Fibroblast of pulmonary artery (primary cell): ENCODE data around the gene CTBP2.

Experiments used
- DNase-seq: peaks from one replicate; pipeline ENCODE4 v3.0.0-alpha.2; 2010; ENCODE audit warnings: low read depth
- H3K4me3 ChIP-seq: replicated peaks from 2 replicates; pipeline ENCODE4 v1.5.1; 2011; ENCODE audit warnings: low read depth, mild to moderate bottlenecking, control low read depth, low read length, moderate library complexity
- TF ChIP-seq, protein P1 (sequence below): IDR thresholded peaks from 2 replicates; pipeline ENCODE4 v1.5.1; 2011; ENCODE audit warnings: mild to moderate bottlenecking, control low read depth, low read length, inconsistent platforms; ENCODE audit errors: missing control alignments

CTBP2 gene

DNA sequence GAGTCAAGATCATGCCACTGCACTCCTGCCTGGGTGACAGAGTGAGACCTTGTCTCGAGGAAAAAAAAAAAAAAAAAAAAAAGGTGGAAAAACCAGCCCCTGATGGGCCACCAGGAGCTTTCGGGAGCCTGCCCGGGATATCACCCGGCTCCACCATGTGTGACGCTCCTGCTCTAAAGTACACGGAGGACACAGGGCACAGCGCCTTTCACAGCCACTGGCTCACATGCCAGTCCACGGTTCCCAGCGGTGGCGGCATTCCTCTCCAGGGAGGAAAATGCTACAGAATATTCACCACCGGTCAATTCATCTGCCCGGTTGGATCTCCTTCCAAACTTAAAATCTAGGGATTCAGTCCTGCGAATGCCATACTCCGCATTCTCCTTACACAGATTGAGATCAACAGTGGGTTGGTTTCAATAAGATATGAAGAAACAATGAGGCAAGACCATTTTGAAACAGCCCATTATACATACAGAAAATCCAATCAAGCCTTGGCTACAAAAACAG, 81.2 kb downstream of the CTBP2 start:
- TF ChIP-seq, protein P1, sequence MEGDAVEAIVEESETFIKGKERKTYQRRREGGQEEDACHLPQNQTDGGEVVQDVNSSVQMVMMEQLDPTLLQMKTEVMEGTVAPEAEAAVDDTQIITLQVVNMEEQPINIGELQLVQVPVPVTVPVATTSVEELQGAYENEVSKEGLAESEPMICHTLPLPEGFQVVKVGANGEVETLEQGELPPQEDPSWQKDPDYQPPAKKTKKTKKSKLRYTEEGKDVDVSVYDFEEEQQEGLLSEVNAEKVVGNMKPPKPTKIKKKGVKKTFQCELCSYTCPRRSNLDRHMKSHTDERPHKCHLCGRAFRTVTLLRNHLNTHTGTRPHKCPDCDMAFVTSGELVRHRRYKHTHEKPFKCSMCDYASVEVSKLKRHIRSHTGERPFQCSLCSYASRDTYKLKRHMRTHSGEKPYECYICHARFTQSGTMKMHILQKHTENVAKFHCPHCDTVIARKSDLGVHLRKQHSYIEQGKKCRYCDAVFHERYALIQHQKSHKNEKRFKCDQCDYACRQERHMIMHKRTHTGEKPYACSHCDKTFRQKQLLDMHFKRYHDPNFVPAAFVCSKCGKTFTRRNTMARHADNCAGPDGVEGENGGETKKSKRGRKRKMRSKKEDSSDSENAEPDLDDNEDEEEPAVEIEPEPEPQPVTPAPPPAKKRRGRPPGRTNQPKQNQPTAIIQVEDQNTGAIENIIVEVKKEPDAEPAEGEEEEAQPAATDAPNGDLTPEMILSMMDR, result no peak
- no peak overlapping the region for H3K4me3 ChIP-seq
- no peak for DNase-seq

DNA sequence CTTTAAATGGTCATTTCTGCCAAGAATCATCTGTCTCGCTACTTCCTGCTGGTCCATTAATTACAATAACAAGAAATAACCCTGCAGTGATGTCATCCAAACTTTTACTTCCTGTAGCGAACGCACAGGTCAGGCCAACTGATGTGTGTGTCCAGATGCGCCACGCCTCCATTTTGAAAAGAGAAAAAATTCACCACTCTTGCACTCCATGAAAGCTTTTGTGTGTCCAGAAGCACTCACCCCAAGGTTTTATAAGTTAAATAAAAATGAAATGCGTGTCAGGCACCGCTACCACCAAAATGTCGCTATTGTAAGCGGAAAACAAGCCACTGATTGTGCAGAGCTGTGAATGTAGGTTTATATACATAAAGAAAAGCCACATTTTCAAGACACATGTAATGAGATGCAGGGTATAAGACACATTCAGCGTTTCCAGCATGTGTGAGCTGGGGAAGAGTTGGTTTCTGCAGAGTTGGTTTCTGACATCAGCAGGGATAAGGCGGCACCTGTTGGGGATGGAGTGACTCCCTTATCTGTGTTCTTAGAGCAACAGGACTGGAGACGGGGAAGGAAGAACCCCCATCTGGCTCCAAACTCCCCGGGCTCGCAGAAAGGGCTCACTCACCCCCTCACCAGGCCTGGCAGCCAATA, 83.3 kb downstream of the CTBP2 start:
- TF ChIP-seq, protein P1, result no peak

GRCh38 chr10:125076121-125076825, 84.1 kb downstream of the CTBP2 start:
- H3K4me3 ChIP-seq, result no peak overlapping the region
- TF ChIP-seq, protein P1, result no peak
- no peak for DNase-seq

More for the DNA sequence above, 83.3 kb downstream of the CTBP2 start:
- H3K4me3 ChIP-seq, result no peak overlapping the region
- DNase-seq, result peak; percentile 38

DNA sequence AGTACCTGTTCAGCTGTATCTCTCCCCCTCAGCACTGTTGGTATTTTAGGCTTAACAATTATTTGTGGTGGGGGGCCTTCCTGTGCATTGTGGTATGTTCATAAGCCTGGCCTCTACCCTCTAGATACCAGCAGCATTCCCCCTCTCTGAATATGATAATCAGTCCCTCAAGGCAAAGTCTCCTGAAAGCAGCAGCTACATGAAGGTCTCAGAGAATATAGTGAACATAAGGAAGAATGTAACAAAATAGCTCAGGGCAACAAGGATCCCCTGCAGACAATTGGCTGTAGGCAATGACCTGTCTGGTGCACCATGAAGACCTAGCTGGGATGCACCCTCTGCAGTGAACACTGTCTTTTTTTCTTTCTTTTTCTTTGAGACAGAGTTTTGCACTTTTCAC, 86.4 kb downstream of the CTBP2 start:
- DNase-seq, result no peak
- TF ChIP-seq, protein P1, result no peak
- no peak overlapping the region for H3K4me3 ChIP-seq

GRCh38 chr10:125072794-125073193, 87.6 kb downstream of the CTBP2 start:
- DNase-seq, result no peak
- TF ChIP-seq, protein P1, result no peak
- no peak overlapping the region for H3K4me3 ChIP-seq

GRCh38 chr10:125071008-125071407, 89.4 kb downstream of the CTBP2 start:
- no peak for DNase-seq
- TF ChIP-seq, protein P1, result no peak
- H3K4me3 ChIP-seq, result no peak overlapping the region

- TF ChIP-seq, protein P1, result no peak
Observed at GRCh38 chr10:125068406-125068805, 92.0 kb downstream of the CTBP2 start.

More at GRCh38 chr10:125068406-125068805, 92.0 kb downstream of the CTBP2 start:
- H3K4me3 ChIP-seq, result no peak overlapping the region
- no peak for DNase-seq
